ENCODE results near the gene TAF4B.

GRCh38 chr18:26181343-26181826 is 44.9 kb upstream of the TAF4B start:
- TF ChIP-seq, protein P1, sequence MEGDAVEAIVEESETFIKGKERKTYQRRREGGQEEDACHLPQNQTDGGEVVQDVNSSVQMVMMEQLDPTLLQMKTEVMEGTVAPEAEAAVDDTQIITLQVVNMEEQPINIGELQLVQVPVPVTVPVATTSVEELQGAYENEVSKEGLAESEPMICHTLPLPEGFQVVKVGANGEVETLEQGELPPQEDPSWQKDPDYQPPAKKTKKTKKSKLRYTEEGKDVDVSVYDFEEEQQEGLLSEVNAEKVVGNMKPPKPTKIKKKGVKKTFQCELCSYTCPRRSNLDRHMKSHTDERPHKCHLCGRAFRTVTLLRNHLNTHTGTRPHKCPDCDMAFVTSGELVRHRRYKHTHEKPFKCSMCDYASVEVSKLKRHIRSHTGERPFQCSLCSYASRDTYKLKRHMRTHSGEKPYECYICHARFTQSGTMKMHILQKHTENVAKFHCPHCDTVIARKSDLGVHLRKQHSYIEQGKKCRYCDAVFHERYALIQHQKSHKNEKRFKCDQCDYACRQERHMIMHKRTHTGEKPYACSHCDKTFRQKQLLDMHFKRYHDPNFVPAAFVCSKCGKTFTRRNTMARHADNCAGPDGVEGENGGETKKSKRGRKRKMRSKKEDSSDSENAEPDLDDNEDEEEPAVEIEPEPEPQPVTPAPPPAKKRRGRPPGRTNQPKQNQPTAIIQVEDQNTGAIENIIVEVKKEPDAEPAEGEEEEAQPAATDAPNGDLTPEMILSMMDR (conservative IDR thresholded peaks at IDR 0.05; ENCODE audit: low read depth, low read length): no peak
- TF ChIP-seq EZH2 (IDR thresholded peaks at IDR 0.05; ENCODE audit: low read length, unreplicated experiment) (no peak), EZH2phosphoT487 (IDR thresholded peaks at IDR 0.05; ENCODE audit: borderline replicate concordance, low read length) (no peak)

Measured in PC-3 (cell line).